Measurements from ENCODE around the gene PDGFC. TPM values are rescaled to one million over a fixed set of nuclear protein-coding genes. Genes with fewer than 3 reads are reported as not detected.

The PDGFC gene
- total and polyA plus RNA-seq, 2 of the 8 experiments (the other 6 are each of a cell fraction or from before 2014, with no cell fraction given), result 0.65 to 2.7 TPM

DNA sequence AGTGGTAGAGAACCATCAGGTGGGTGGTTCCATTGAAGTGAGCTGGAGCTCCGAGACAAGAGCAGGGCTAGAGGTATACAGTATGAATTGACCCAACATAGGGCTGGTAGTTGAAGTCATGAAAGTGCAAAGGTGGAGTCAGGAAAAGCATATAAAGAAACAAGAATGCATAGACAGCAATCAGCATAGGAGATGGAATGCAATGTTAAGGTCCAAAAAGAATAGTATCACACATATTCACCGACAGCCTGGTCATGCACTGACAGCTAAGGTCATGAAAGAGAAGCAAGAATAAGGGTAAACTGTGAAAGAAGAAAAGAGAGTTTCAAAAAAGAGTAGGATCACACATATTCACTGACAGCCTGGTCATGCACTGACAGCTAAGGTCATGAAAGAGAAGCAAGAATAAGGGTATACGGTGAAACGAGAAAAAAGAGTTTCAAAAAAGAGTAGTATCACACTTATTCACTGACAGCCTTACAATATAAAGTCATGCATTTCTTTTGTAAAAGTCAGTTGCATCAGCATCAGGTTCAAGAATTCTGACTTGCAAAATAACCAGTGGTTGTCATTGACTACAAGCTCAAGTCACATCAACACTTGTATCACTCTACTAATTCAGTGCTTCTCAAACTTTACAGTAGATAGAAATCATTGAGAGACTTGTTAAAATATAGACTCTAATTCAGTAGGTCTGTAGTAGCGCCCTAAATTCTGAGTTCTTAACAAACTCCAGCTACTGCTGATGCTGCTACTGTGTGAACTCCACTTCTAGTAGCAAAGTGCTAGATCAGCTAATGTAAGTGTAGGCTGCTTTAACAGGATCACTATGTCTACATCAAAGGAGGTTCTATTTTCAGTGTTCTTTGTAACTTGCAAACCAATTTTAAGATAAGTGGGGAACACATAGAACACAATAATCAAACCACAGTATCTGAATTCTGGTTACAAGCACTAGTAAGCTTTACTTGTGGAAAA, 221.9 kb downstream of the PDGFC start (continued):
- TF ChIP-seq CBX5 (IDR thresholded peaks at IDR 0.05; ENCODE audit: low read depth, low read length), result no peak
- no peak for TF ChIP-seq POLR2AphosphoS5 (IDR thresholded peaks at IDR 0.05; ENCODE audit: low read depth, low read length)
